ENCODE measurements around the gene FAM184B. TPM values are rescaled to one million over a fixed set of nuclear protein-coding genes. Genes with fewer than 3 reads are reported as not detected.

FAM184B gene
- total RNA-seq, 4 donors from 2014 or later = not detected

GRCh38 chr4:17719106-17719505 lies 62.3 kb downstream of the FAM184B start:
- TF ChIP-seq POLR2A (IDR thresholded peaks at IDR 0.05) (no peak), EP300 (IDR thresholded peaks at IDR 0.05) (no peak), CTCF (IDR thresholded peaks at IDR 0.05) (no peak)
- Histone ChIP-seq H3K4me3 (no peak overlapping the region), H3K36me3 (no peaks in the 10 kb centered on the region), H3K27ac (no peak overlapping the region), H3K27me3 (no peaks in the 10 kb centered on the region), H3K4me1 (no peaks in the 10 kb centered on the region), H3K9me3 (no peaks in the 10 kb centered on the region)
- DNase-seq (ENCODE audit: low spot score in 2 of 2) = no peak
- WGBS, 2 donors = 88 to 90% methylated on average over 5 of the region's 5 CpGs

GRCh38 chr4:17718471-17718870 lies 63.0 kb downstream of the FAM184B start:
- TF ChIP-seq CTCF (IDR thresholded peaks at IDR 0.05) (no peak), POLR2A (IDR thresholded peaks at IDR 0.05) (no peak), EP300 (IDR thresholded peaks at IDR 0.05) (no peak)
- Histone ChIP-seq H3K36me3 (no peaks in the 10 kb centered on the region), H3K4me3 (no peak overlapping the region), H3K27ac (no peak overlapping the region), H3K27me3 (no peaks in the 10 kb centered on the region), H3K4me1 (no peaks in the 10 kb centered on the region), H3K9me3 (no peaks in the 10 kb centered on the region)
- WGBS, 2 donors = 57 to 67% methylated on average over 3 of the region's 3 CpGs
- no peak for DNase-seq (ENCODE audit: low spot score in 2 of 2)

GRCh38 chr4:17717301-17717700 lies 64.1 kb downstream of the FAM184B start:
- no peak for DNase-seq (ENCODE audit: low spot score in 2 of 2)
- no peaks in the 10 kb centered on the region for H3K27me3 ChIP-seq
- H3K9me3 ChIP-seq = no peaks in the 10 kb centered on the region
- no peaks in the 10 kb centered on the region for H3K36me3 ChIP-seq
- TF ChIP-seq EP300 (IDR thresholded peaks at IDR 0.05) = no peak
- no peak for TF ChIP-seq CTCF (IDR thresholded peaks at IDR 0.05)
- no peak for TF ChIP-seq POLR2A (IDR thresholded peaks at IDR 0.05)
- 50 to 58% methylated on average over 5 of the region's 5 CpGs for WGBS, 2 donors
- H3K4me1 ChIP-seq = no peaks in the 10 kb centered on the region
- H3K4me3 ChIP-seq = no peak overlapping the region
- H3K27ac ChIP-seq = no peak overlapping the region

GRCh38 chr4:17715511-17715910 lies 65.9 kb downstream of the FAM184B start:
- Histone ChIP-seq H3K9me3 (no peaks in the 10 kb centered on the region), H3K4me3 (no peak overlapping the region), H3K27me3 (no peaks in the 10 kb centered on the region), H3K36me3 (no peaks in the 10 kb centered on the region), H3K4me1 (no peaks in the 10 kb centered on the region), H3K27ac (no peak overlapping the region)
- TF ChIP-seq CTCF (IDR thresholded peaks at IDR 0.05) (no peak), EP300 (IDR thresholded peaks at IDR 0.05) (no peak)
- DNase-seq (ENCODE audit: low spot score in 2 of 2) = no peak
- WGBS, 2 donors = 63 to 66% methylated on average over 2 of the region's 2 CpGs

- H3K36me3 ChIP-seq = no peaks in the 10 kb centered on the region
- H3K9me3 ChIP-seq = no peaks in the 10 kb centered on the region
- H3K27me3 ChIP-seq = no peaks in the 10 kb centered on the region
- no peak overlapping the region for H3K4me3 ChIP-seq
- no peak overlapping the region for H3K27ac ChIP-seq
- 91 to 97% methylated on average over 5 of the region's 5 CpGs for WGBS, 2 donors
- no peaks in the 10 kb centered on the region for H3K4me1 ChIP-seq
- DNase-seq (ENCODE audit: low spot score in 2 of 2) = no peak
- TF ChIP-seq CTCF (IDR thresholded peaks at IDR 0.05) (no peak), POLR2A (IDR thresholded peaks at IDR 0.05) (no peak), EP300 (IDR thresholded peaks at IDR 0.05) (no peak)
Measured at GRCh38 chr4:17713779-17714178, 67.6 kb downstream of the FAM184B start.
